Activated CD8-positive, alpha-beta memory T cell treated with anti-CD3 and anti-CD28 coated beads, Interleukin-2, amount 50 U/mL, for 24 hours (primary cell): ENCODE results near the gene CHPT1.

Source experiments
- DNase-seq: peaks from one replicate; pipeline ENCODE4 v3.0.0-alpha.2; 2020; ENCODE audit errors: extremely low read depth

The CHPT1 gene

GRCh38 chr12:101685092-101685491, 12.3 kb upstream of the CHPT1 start:
- no peak for DNase-seq

GRCh38 chr12:101686176-101686575, 11.3 kb upstream of the CHPT1 start:
- no peak for DNase-seq

GRCh38 chr12:101690544-101691098, 6.8 kb upstream of the CHPT1 start:
- DNase-seq = no peak

- DNase-seq = no peak
Measured at GRCh38 chr12:101691503-101692096, 5.8 kb upstream of the CHPT1 start.

- DNase-seq = no peak
Measured at GRCh38 chr12:101694297-101694848, 3.1 kb upstream of the CHPT1 start.

GRCh38 chr12:101694986-101695385, 2.5 kb upstream of the CHPT1 start:
- DNase-seq = no peak

GRCh38 chr12:101695706-101696105, 1.7 kb upstream of the CHPT1 start:
- DNase-seq = no peak

GRCh38 chr12:101696251-101697196, 916 bp upstream of the CHPT1 start:
- no peak for DNase-seq

- DNase-seq = no peak
Measured at GRCh38 chr12:101697930-101698799, 725 bp downstream of the CHPT1 start.

GRCh38 chr12:101698800-101699347, 1.4 kb downstream of the CHPT1 start:
- DNase-seq = no peak

- no peak for DNase-seq
Measured at GRCh38 chr12:101700299-101700820, 2.9 kb downstream of the CHPT1 start.

GRCh38 chr12:101703487-101703886, 6.0 kb downstream of the CHPT1 start:
- no peak for DNase-seq

GRCh38 chr12:101706403-101706802, 9.0 kb downstream of the CHPT1 start:
- DNase-seq = no peak

GRCh38 chr12:101707131-101707782, 9.8 kb downstream of the CHPT1 start:
- DNase-seq = no peak

GRCh38 chr12:101710288-101710687, 12.8 kb downstream of the CHPT1 start:
- no peak for DNase-seq

- no peak for DNase-seq
Measured at GRCh38 chr12:101713059-101713682, 15.7 kb downstream of the CHPT1 start.

- no peak for DNase-seq
Measured at GRCh38 chr12:101713930-101714329, 16.5 kb downstream of the CHPT1 start.

- DNase-seq = no peak
Measured at GRCh38 chr12:101714877-101715444, 17.5 kb downstream of the CHPT1 start.

- DNase-seq = no peak
Measured at GRCh38 chr12:101719566-101719965, 22.1 kb downstream of the CHPT1 start.

- no peak for DNase-seq
Measured at GRCh38 chr12:101720118-101720517, 22.7 kb downstream of the CHPT1 start.
